Measurements from ENCODE around the gene GOPC.
A peak's percentile ranks its signal among the peaks of the same experiment; 100 is the strongest.
"Not testable (repeated sequence)": the region's sequence is repeated elsewhere in the genome, so short reads cannot be mapped to it uniquely, and the experiment has no call there.

Gene GOPC

GRCh38 chr6:117602151-117602898 lies at the start of gene GOPC:
Gene GOPC, minus strand, starts transcription at chr6:117602511. Its CDS starts 223 bp downstream, at chr6:117602288.
- DNase-seq (ENCODE audit: low spot score) = peak; percentile 95

DNA sequence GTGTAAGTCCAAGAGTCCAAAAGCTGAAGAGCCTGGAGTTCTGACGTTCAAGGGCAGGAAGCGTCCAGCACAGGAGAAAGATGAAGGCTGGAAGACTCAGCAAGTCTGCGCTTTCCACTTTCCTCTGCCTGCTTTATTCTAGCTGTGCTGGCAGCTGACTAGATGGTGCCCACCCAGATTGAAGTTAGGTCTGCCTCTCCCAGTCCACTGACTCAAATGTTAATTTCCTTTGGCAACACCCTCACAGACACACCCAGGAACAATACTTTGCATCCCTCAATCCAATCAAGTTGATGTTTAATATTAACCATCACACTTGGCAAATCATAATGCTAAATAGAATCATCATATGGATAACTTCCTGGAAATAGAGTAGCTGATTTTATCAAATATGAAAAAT lies 49.7 kb upstream of the GOPC start:
- DNase-seq (ENCODE audit: low spot score) = not testable (repeated sequence)

DNA sequence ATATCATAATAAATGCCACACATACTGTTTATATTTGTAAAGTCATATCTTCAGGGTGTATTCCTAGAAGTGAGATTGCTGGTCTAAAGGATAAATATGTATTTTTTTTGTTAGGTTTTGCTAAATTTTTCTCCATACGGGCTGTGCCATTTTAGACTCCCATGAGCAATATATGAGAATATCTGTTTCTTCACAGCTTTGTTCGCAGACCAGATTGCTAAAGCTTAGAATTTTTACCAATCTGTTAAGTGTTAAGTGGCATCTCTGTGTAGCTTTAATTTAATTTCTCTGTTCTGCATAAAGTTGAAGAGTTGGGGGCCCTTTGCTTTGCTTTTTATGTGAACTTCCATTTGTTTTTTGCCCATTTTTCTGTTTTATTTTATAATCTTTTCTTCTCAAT lies 40.7 kb upstream of the GOPC start:
- no peak for DNase-seq (ENCODE audit: low spot score)

DNA sequence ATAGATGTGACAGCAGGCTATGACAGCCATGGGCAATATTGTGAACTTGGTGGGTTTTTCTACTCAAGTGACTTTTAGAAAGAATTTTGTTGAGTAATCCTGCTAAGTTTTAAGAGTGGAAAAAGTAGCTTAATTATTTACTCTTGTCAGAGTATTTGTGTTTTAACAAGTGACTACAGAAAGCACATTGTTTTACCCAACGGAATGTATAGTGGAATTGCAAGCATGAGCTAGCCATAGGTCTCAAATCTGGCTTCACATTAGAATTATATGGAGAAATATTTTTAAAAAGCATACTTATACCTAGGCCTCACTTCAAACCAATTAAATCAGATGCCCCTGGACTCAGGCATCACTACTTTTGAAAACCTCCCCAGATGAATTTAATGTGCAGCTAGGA lies 35.5 kb upstream of the GOPC start:
- DNase-seq (ENCODE audit: low spot score) = no peak

GRCh38 chr6:117629119-117629660 lies 26.9 kb upstream of the GOPC start:
- DNase-seq (ENCODE audit: low spot score) = no peak

GRCh38 chr6:117627533-117627932 lies 25.2 kb upstream of the GOPC start:
- no peak for DNase-seq (ENCODE audit: low spot score)

- DNase-seq (ENCODE audit: low spot score) = no peak
Observed at GRCh38 chr6:117624869-117625481, 22.7 kb upstream of the GOPC start.

- DNase-seq (ENCODE audit: low spot score) = no peak
Observed at GRCh38 chr6:117619178-117619577, 16.9 kb upstream of the GOPC start.

GRCh38 chr6:117617210-117618035 lies 15.1 kb upstream of the GOPC start:
- no peak for DNase-seq (ENCODE audit: low spot score)

- no peak for DNase-seq (ENCODE audit: low spot score)
Observed at GRCh38 chr6:117616391-117617209, 14.3 kb upstream of the GOPC start.

DNA sequence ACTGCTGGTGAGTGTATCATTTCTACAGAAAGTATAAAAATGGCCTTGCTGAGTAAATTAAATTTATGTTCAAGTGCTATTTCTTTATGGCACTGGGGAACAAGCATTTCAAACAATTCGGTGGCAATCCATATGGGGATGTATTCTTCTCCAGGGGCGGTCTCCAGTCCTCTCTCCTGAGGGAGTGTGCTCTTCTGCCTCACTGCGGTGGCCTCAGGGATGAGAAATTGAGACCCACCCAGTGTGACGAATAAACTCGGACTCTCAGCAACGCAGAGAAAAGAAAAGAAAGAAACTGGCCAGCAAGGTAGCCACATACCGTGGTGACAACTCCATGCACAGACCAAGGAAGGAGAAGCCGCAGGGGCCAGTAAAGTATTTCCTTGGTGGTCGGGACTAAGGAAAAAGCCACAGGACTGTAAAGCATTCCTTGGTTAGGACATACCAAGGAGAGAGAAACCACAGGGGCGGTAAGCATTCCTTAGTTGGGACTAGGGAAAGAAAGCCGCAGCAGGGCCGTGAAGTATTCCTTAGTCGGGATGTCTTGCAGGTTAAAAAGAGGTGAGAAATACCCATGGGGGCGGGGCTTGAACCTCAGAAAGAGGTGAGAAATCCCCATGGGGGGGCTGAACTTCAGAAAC lies 13.6 kb upstream of the GOPC start:
- DNase-seq (ENCODE audit: low spot score) = no peak

- no peak for DNase-seq (ENCODE audit: low spot score)
Observed at GRCh38 chr6:117613920-117614560, 11.7 kb upstream of the GOPC start.

DNA sequence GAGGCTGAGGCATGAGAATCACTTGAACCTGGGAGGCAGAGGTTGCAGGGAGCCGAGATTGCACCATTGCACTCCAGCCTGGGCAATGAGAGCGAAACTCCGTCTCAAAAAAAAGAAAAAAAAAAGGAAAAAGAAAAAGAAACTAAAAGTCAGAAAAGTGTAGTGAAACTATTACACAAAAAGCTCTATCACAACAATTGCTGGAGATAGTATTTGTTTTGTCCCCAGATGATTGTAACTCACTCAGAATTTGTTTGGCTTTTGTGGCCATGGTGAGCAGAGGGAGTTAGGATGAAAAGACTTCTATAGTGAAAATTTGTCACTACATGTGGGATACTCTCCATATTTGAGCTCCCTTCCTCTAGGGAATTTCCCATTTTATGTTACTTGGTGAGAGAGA lies 5.2 kb upstream of the GOPC start:
- no peak for DNase-seq (ENCODE audit: low spot score)

GRCh38 chr6:117605169-117605826 lies 3.0 kb upstream of the GOPC start:
- DNase-seq (ENCODE audit: low spot score) = peak; percentile 64

DNA sequence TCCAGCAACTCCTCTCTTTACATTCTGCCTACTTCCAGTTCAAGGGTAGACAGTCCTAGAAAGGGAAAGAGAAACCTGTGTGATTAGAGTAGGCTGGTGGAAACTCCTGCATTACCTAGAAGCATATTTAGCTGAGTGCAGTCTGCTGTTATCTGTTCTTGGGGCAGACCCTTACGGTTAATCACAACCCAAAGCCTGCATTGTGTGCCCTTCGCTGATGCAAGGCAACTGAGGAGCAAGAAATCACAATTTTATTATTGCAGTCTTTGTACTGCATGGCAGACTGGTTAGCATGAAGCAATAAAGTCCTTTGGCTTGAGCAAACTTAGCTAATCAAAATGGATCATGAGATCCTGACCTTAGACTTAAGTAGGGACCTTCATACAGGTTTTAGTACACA lies 1.5 kb upstream of the GOPC start:
- DNase-seq (ENCODE audit: low spot score) = no peak

DNA sequence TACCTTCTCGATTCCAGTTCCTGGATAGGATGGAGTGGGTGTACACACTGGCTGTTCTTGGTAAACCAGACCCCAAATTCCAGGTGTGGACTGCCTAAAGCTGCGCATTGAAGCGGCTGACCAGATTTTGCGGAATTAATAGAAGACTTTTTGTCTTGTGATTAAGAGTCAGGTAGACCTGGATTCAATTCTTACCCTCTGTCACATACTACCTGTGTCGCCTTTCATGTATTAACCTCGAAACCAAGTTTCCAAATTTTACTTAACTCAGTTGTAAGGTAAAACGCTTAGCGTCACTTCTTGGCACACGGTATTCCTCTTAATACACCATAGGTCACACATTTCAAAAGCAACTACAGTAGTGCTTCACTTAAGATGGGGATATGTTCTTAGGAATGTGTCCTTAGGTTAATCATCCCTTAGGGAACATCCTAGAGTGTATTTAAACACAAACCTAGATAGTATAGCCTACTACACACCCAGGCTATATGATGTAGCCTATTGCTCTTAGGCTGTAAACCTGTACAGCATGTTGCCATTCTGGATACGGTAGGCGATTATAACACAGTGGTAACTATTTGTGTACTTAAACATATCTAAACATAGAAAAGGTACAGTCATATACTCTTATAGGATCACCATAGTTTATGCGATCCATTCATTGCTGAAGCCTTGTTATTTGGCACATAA lies 733 bp upstream of the GOPC start:
- no peak for DNase-seq (ENCODE audit: low spot score)

GRCh38 chr6:117601811-117602150 lies 530 bp downstream of the GOPC start:
- DNase-seq (ENCODE audit: low spot score) = no peak

DNA sequence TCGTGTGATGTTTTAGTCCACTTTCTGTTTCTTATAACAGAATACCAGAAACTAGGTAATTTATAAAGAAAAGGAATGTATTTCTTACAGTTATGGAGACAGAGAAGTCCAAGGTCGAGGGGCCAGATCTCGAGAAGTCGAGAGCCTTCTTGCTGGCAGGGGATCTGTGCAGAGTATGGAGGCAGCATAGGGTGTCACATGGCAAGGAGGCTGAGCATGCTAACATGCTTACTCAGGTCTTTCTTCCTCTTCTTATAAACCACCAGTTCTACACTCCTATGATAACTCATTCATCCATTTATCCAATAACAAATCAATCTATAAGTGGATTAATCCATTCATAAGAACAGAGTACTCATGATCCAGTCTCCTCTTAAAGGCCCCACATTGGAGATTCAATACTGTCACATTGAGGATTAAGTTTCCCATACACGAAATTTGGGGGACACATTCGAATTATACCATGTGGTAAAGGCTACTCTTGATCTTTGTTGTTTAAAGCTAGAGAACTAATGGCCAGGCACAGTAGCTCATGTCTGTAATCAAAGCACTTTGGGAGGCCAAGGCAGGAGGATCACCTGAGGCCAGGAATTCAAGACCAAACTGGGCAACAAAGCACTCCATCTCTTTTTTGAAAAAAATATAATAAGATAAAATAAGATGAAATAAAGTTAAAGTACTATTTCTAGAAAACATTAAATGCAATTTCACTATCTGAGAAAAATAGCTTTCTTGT lies 2.1 kb downstream of the GOPC start:
- DNase-seq (ENCODE audit: low spot score) = no peak

DNA sequence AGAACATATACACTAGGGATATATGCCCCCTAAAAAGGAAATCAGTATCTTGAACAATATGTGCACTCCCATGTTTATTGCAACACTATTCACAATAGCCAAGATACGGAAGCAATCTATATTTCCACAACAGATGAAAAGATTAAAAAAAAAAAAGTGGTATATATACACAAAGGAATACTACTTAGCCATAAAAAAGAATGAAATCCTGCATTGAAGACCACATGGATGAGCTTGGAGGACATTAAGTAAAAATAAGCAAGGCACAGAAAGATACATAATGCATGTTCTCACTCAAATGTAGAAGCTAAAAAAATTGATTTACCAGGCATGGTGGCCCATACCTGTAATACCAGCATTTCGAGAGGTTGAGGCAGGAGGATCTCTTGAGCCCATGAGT lies 4.6 kb downstream of the GOPC start:
- no peak for DNase-seq (ENCODE audit: low spot score)
